Smooth muscle cell (in vitro differentiated cells): ENCODE results near the gene HECW1. TPM values are rescaled to one million over a fixed set of nuclear protein-coding genes. Genes with fewer than 3 reads are reported as not detected.
A peak's percentile ranks its signal among the peaks of the same experiment; 100 is the strongest.

ENCODE experiments used
- DNase-seq: peaks from one replicate; lab custom pipeline; 2025; ENCODE audit not compliant: unreplicated experiment; lab: John Stamatoyannopoulos, UW
- H2AFZ ChIP-seq: fragments of 200-600 bp; sonication (generic); 2 replicates; pipeline ENCODE4 v1.6.0; 2016; ENCODE audit warnings: antibody characterized with exemption, low read depth, mild to moderate bottlenecking
- H3F3A ChIP-seq: fragments of 200-600 bp; sonication (generic); 2 replicates; pipeline ENCODE4 v1.6.0; 2017; ENCODE audit warnings: antibody characterized with exemption, low read depth
- H3K27ac ChIP-seq: fragments of 200-600 bp; sonication (generic); 2 replicates; pipeline ENCODE4 v1.5.1; 2016; ENCODE audit warnings: low read depth, mild to moderate bottlenecking
- H3K27me3 ChIP-seq: fragments of 200-600 bp; sonication (generic); 2 replicates; pipeline ENCODE4 v1.6.1; 2016; ENCODE audit warnings: low read depth, mild to moderate bottlenecking
- H3K36me3 ChIP-seq: fragments of 200-600 bp; sonication (generic); 2 replicates; pipeline ENCODE4 v1.5.1; 2016; ENCODE audit warnings: low read depth
- H3K4me1 ChIP-seq: fragments of 200-600 bp; sonication (generic); 2 replicates; pipeline ENCODE4 v1.5.1; 2016; ENCODE audit warnings: low read depth
- H3K4me2 ChIP-seq: fragments of 200-600 bp; sonication (generic); 2 replicates; pipeline ENCODE4 v1.6.0; 2016; ENCODE audit warnings: mild to moderate bottlenecking
- H3K4me3 ChIP-seq: fragments of 200-600 bp; sonication (generic); 2 replicates; pipeline ENCODE4 v1.5.1; 2016; ENCODE audit warnings: mild to moderate bottlenecking
- H3K79me2 ChIP-seq: fragments of 200-600 bp; sonication (generic); 2 replicates; pipeline ENCODE4 v1.6.0; 2016; ENCODE audit warnings: low read depth, mild to moderate bottlenecking
- H3K9ac ChIP-seq: fragments of 200-600 bp; sonication (generic); 2 replicates; pipeline ENCODE4 v1.6.0; 2016; ENCODE audit warnings: low read depth
- H3K9me3 ChIP-seq: fragments of 200-600 bp; sonication (generic); replicated peaks from 2 replicates; pipeline ENCODE4 v1.5.1; 2016; ENCODE audit warnings: low read depth
- H4K20me1 ChIP-seq: fragments of 200-600 bp; sonication (generic); 2 replicates; pipeline ENCODE4 v1.6.0; 2016; ENCODE audit warnings: low read depth
- CTCF ChIP-seq: fragments of 200-600 bp; sonication (generic); IDR thresholded peaks from 2 replicates; pipeline ENCODE4 v1.5.1; 2017; ENCODE audit warnings: borderline replicate concordance, mild to moderate bottlenecking, antibody characterized with exemption; ENCODE audit not compliant: insufficient read depth, poor library complexity, severe bottlenecking
- WGBS: methylation state at CpG from one replicate; pipeline ENCODE4 v1.1.7; 2016; ENCODE audit warnings: low lambda C conversion rate; 5-methylcytosine and 5-hydroxymethylcytosine counted together
- polyA plus RNA-seq: library from polyadenylated mRNA; unstranded; fragments of >200 nt; fragmentation: Nextera tagmentation; extraction: Ambion mirVana; gene quantifications from 2 replicates; pipeline ENCODE4 v1.2.1, GENCODE V29; 2016
- total RNA-seq: library from RNA; depleted of rRNA; stranded (reverse); fragments of >200 nt; gene quantifications from 2 replicates; pipeline ENCODE4 v1.2.3, GENCODE V29; 2014

Gene HECW1
- total and polyA plus RNA-seq, 2 experiments from 2014 or later: 0.09 to 0.49 TPM

GRCh38 chr7:43575506-43575905, 463.1 kb downstream of the HECW1 start:
- H2AFZ ChIP-seq: no peak overlapping the region
- no peak overlapping the region for H3K9ac ChIP-seq
- no peak overlapping the region for H3K4me2 ChIP-seq
- H3K79me2 ChIP-seq: no peaks in the 10 kb centered on the region
- 98% methylated on average over 6 of the region's 6 CpGs for WGBS
- DNase-seq: no peak
- no peak for TF ChIP-seq CTCF
- H3K4me1 ChIP-seq: no peaks in the 10 kb centered on the region
- no peak overlapping the region for H3K4me3 ChIP-seq
- no peaks in the 10 kb centered on the region for H4K20me1 ChIP-seq
- H3K9me3 ChIP-seq: no peaks in the 10 kb centered on the region
- no peaks in the 10 kb centered on the region for H3K27me3 ChIP-seq
- H3F3A ChIP-seq: no peaks in the 10 kb centered on the region
- H3K36me3 ChIP-seq: no peaks in the 10 kb centered on the region
- no peak overlapping the region for H3K27ac ChIP-seq

GRCh38 chr7:43576241-43576640, 463.8 kb downstream of the HECW1 start:
- Histone ChIP-seq H3K27ac (no peak overlapping the region), H2AFZ (no peak overlapping the region), H3K27me3 (no peaks in the 10 kb centered on the region), H3K9ac (no peak overlapping the region), H4K20me1 (no peaks in the 10 kb centered on the region), H3K4me2 (no peak overlapping the region), H3K4me3 (no peak overlapping the region), H3K36me3 (no peaks in the 10 kb centered on the region), H3F3A (no peaks in the 10 kb centered on the region), H3K79me2 (no peaks in the 10 kb centered on the region), H3K9me3 (no peaks in the 10 kb centered on the region), H3K4me1 (no peaks in the 10 kb centered on the region)
- DNase-seq: no peak
- TF ChIP-seq CTCF: no peak
- 95% methylated on average over 3 of the region's 3 CpGs for WGBS

GRCh38 chr7:43577485-43577951, 465.1 kb downstream of the HECW1 start:
- H3K4me2 ChIP-seq: no peak overlapping the region
- H3F3A ChIP-seq: no peaks in the 10 kb centered on the region
- no peaks in the 10 kb centered on the region for H4K20me1 ChIP-seq
- no peaks in the 10 kb centered on the region for H3K9me3 ChIP-seq
- H3K79me2 ChIP-seq: no peaks in the 10 kb centered on the region
- H3K27ac ChIP-seq: peak overlapping the region; percentile 2
- no peak for TF ChIP-seq CTCF
- H3K27me3 ChIP-seq: no peaks in the 10 kb centered on the region
- H3K4me1 ChIP-seq: no peaks in the 10 kb centered on the region
- H2AFZ ChIP-seq: no peak overlapping the region
- 72% methylated on average over 6 of the region's 6 CpGs for WGBS
- H3K36me3 ChIP-seq: no peaks in the 10 kb centered on the region
- no peak for DNase-seq
- no peak overlapping the region for H3K4me3 ChIP-seq
- H3K9ac ChIP-seq: no peak overlapping the region
